Hypothalamus (tissue), 51 donors: ENCODE data around the gene C19orf44.
"Not testable (repeated sequence)": the region's sequence is repeated elsewhere in the genome, so short reads cannot be mapped to it uniquely, and the experiment has no call there.

Source experiments
- DNase-seq, 51 donors: peaks; one replicate each; lab custom pipeline; 2025; lab: John Stamatoyannopoulos, UW

Gene C19orf44

GRCh38 chr19:16530540-16531379 lies 34.6 kb downstream of the C19orf44 start:
- DNase-seq: no peak

GRCh38 chr19:16531380-16531669 lies 35.1 kb downstream of the C19orf44 start:
- DNase-seq: no peak

- no peak for DNase-seq
Measured at GRCh38 chr19:16532440-16533234, 36.4 kb downstream of the C19orf44 start.

- no peak for DNase-seq
Measured at GRCh38 chr19:16535381-16535780, 39.2 kb downstream of the C19orf44 start.

- no peak for DNase-seq
Measured at GRCh38 chr19:16536130-16536529, 39.9 kb downstream of the C19orf44 start.

- no peak for DNase-seq
Measured at GRCh38 chr19:16537111-16537510, 40.9 kb downstream of the C19orf44 start.

GRCh38 chr19:16540948-16541347 lies 44.8 kb downstream of the C19orf44 start:
- DNase-seq: no peak

GRCh38 chr19:16541526-16542044 lies 45.4 kb downstream of the C19orf44 start:
- no peak for DNase-seq

- DNase-seq: peak; percentile 55 to 96 (median 87)
Measured at GRCh38 chr19:16542045-16542909, 46.1 kb downstream of the C19orf44 start, which contains the start of gene CHERP. TSS of gene CHERP (minus strand) at chr19:16542437. CDS start at chr19:16542378, 59 bp downstream.

- DNase-seq: no peak
Measured at GRCh38 chr19:16542910-16543472, 46.8 kb downstream of the C19orf44 start.

- not testable (repeated sequence) for DNase-seq
Measured at GRCh38 chr19:16543734-16544133, 47.5 kb downstream of the C19orf44 start.

- no peak for DNase-seq
Measured at GRCh38 chr19:16544473-16545231, 48.5 kb downstream of the C19orf44 start.

GRCh38 chr19:16548956-16549355 lies 52.8 kb downstream of the C19orf44 start:
- DNase-seq: no peak

- DNase-seq: not testable (repeated sequence)
Measured at GRCh38 chr19:16551902-16552301, 55.7 kb downstream of the C19orf44 start.

- DNase-seq: no peak
Measured at GRCh38 chr19:16554776-16555175, 58.6 kb downstream of the C19orf44 start.

- DNase-seq: no peak
Measured at GRCh38 chr19:16559780-16560276, 63.6 kb downstream of the C19orf44 start.

GRCh38 chr19:16561382-16561781 lies 65.2 kb downstream of the C19orf44 start:
- peak in 26 of 51 donors; percentile 8 to 69 (median 26) for DNase-seq

- DNase-seq: no peak
Measured at GRCh38 chr19:16562608-16563025, 66.4 kb downstream of the C19orf44 start.

- no peak for DNase-seq
Measured at GRCh38 chr19:16564842-16565241, 68.6 kb downstream of the C19orf44 start.
